Suppressor macrophage treated with lipopolysaccharide for 1 hour (primary cell): Measurements from ENCODE around the gene OPCML.

ENCODE experiments used
- DNase-seq, 3 donors: peaks; one replicate each; pipeline ENCODE4 v3.0.0-alpha.2; 2020 to 2022

Gene OPCML

GRCh38 chr11:132772703-132773545 is 759.4 kb downstream of the OPCML start:
- no peak for DNase-seq

DNA sequence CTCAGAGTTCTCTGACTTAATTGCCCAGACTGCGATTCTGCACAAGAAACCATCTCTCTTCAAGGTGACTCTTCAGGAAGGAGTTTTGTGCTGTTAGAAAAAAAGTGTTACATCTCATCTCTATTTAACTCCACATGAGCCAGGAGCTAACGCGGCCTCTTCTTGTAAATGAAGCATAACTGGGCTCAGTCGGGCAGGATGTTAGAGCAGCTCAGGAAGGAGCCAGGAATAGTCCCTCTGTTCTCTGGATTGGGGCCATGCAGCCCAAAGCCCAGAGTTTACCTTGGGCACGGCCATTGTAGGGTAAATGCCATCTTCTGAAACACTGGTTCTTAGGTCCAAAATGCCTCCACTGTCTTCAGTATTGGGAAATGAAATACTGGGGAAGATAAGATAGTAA is 760.6 kb downstream of the OPCML start:
- DNase-seq: no peak

- no peak for DNase-seq
These were observed 761.3 kb downstream of the OPCML start for GRCh38 chr11:132770829-132771530.

GRCh38 chr11:132763503-132763902 is 768.8 kb downstream of the OPCML start:
- no peak for DNase-seq

GRCh38 chr11:132755934-132756333 is 776.4 kb downstream of the OPCML start:
- DNase-seq: no peak

- DNase-seq: no peak
These were observed 780.6 kb downstream of the OPCML start for GRCh38 chr11:132751516-132752250.

- DNase-seq: no peak
These were observed 786.0 kb downstream of the OPCML start for GRCh38 chr11:132746305-132746704.

GRCh38 chr11:132745306-132745705 is 787.0 kb downstream of the OPCML start:
- no peak for DNase-seq

DNA sequence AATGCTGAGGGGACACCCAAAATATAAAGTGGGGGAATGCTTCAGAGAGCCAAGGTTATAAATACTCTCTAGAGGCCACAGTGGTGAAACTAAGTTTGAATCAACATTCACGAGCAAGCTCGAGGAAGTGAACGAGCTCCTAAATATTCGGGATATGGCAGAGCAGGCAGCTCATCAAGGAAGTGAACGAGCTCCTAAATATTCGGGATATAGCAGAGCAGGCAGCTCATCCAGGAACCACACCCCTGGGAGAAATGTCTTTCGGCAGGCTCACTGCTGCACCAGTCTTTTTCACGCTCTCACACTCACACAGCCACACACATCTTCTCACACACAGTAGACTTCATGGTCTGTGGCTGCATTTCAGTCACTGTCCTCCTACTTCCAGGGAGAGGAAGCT is 787.5 kb downstream of the OPCML start:
- no peak for DNase-seq

DNA sequence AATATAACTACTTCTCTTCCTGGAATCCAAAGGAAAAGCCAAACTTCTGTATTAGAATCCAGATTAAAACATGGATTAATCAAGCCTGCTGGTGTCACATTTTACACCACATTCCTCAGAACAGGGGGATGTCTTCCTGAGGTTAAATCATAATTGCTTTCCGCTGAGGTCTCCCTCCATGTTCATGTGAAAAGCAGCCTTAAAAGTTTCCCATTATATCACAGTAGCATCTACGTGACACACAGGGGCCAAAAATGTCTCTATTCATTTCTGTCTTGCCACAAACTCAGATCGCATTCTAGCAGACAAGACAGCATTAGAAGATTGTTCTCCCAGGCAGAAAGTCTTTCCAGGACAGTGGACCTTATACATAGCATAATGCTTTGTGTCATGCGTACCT is 788.7 kb downstream of the OPCML start:
- DNase-seq: no peak

GRCh38 chr11:132742929-132743328 is 789.4 kb downstream of the OPCML start:
- no peak for DNase-seq

DNA sequence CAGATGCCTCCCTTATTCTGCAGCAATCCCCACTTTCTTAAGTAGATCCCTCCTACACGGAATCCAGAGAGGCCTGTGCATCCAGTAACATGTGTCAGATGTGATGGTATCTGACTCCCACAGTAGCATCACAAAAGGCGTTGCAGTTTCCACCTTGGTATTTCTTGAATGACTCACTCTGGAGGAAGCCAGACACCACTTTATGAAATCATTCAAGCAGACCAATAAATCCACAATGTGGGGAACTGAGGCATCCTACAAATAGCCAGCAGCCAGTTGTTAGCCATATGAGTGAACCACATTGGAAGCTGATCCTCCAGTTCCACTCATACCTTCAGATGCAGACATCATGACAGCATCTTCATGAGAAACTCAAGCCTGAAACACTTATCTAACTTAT is 798.1 kb downstream of the OPCML start:
- no peak for DNase-seq

DNA sequence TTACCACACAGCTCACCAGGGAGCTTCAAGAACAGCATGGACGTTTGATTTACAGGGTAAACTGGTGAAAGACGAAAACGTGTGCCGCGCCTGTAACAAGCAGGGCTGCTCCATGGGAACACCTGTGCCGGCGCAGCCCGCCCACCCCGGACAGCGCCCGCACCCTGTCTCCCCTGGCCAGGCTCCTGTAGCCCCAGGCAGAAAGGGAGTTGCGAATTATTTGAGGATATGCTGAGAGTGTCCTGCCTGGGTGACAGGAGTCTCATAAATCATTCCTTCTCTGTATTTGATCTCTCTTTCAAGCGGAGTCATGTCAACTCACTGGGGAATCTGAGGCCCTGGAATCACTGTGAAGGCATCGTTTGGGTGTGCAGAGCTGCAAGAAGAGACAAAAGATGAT is 804.3 kb downstream of the OPCML start:
- DNase-seq: no peak

DNA sequence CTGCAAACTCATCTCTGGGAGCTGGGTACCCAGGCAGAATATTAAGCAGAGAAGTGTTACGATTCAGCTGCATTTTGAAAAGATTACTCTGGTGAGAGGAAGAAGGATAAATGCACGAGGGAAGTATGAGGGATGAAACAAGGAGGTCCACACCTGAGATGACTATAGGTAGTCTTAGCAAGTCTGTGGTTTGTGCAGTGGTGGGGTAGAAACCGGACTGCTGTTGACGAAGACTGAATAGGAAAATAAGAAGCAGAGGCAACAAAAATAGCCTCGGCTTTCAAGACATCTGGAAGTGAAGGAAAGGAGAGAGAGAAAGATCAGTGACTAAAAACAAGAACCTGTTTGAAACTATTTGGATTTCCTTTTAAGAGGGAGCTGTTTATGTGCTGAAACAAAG is 810.8 kb downstream of the OPCML start:
- DNase-seq: no peak

- no peak for DNase-seq
These were observed 812.6 kb downstream of the OPCML start for GRCh38 chr11:132719684-132720083.

DNA sequence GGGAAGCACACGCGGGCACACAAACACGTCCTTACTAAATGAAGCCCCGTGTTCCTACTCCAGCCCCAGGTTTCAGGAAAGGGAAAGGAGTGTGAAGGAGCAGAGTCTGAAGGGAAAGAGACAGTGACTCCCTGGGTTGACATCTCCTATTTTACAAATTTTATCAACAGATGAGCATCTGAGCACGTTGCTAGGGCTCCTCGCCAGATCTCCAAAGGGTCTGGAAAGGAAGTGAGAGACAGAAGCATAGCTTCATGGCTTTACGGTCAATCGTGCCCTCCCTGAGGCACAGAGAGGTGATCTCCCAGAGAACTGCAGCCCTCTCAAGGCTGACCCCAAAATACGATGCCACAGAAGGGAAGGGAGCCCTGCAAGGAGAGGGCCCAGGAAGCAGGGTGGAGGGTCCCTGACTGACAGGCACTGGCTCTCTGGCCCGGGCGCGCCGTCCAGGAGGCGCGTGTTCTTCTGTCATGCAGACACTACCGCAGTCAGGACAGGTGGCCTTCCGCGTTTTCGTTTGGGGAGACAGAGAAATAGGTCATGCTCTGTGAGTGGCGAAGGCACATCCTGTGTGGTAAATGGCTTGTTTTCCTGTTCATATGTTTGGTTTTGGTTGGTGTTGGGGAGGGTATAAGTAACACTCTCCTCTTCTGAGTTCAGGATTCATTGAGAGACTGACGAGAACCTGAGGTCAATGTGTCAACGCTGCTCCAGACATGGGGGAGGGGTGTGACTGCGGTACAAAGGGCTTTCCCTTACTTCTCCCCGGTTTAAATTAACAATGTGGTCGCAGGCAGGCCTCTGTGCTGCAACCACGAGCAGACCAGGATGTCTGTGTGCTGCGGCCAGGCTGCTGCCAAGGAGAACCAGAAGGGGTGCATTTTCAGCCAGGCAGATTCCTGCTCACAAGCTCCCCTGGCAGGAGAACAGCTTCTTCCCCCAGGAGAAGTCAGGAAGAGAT is 813.3 kb downstream of the OPCML start:
- DNase-seq: no peak

- DNase-seq: no peak
These were observed 814.5 kb downstream of the OPCML start for GRCh38 chr11:132717824-132718223.

GRCh38 chr11:132716037-132716436 is 816.3 kb downstream of the OPCML start:
- DNase-seq: no peak

DNA sequence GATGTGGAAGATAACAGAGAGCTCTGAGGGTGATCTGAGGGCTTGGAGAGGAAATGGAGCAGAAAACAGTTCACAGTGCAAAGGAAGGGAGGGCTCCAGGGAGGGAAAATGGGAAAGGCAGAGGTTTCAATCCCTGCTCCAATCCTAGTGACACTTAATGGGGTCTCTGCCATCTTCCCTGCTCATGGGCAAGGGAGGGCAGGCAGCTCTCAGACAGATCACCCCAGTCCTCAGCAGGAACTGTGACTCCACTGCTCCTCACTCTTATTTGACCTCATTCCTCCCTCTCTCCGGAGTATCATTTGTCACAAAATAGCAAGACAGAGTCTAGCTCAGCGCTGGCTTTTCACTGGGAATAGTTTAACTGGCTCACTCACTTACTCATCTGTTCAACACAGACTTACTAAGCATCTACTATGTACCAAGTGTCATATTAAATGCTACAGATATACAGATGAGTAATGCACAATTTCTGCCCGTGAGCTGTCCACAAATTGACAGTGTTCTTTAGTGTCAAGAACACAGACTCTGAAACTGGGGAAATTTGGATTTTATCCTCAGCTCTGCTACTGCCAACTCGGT is 817.4 kb downstream of the OPCML start:
- no peak for DNase-seq

DNA sequence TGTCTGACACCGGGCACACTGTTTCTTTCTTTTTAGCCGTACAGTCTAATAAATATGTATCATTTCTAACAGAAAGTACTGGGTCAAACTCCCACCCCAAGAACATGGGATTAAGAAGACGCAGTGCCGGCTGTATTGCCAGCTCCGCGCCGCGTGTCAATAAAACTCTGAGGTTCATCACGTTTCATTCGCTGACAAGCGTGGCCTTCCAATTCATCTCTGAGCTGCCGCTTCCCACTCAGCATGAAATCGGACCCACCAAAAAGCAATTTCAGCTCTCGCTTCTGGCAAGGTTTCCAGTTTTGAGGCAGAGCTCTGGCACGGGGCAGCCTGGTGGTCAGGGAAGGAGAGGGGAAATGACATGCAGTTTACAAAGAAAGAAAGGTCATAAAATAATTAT is 819.8 kb downstream of the OPCML start:
- DNase-seq: no peak

DNA sequence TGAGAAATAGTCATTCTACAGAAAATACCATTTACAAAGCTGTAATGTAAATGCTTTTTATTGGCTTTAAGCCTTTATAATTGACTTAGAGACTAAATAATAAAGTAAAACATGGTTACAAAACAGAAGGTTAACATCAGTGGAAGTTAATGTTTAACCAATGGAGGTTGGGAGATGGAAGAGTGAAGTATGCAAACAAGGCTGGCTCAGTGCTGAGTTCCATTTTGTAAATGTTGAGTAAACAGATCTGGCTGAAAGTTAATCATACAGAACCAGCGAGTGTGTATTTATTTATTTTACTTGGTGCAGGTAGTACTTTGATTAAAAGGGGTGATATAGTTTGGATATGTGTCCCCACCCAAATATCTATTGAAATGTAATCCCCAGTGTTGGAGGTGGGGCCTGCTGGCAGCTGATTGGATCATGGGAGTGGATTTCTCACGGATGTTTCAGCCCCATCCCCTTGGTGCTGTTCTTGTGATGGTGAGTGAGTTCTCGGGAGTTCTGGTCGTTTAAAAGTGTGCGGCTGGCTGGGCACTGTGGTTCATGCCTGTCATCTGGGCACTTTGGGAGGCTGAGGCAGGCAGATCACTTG is 827.4 kb downstream of the OPCML start:
- no peak for DNase-seq

- DNase-seq: no peak
These were observed 839.4 kb downstream of the OPCML start for GRCh38 chr11:132692891-132693290.
